Stimulated activated CD4-positive, alpha-beta T cell treated with anti-CD3 and anti-CD28 coated beads, Interleukin-4, amount 100 ng/mL, for 4 hours (primary cell): ENCODE results near the gene UVRAG.
"Not testable (repeated sequence)": the region's sequence is repeated elsewhere in the genome, so short reads cannot be mapped to it uniquely, and the experiment has no call there.

Source experiments
- DNase-seq, 2 experiments: peaks; one replicate each; pipeline ENCODE4 v3.0.0-alpha.2; 2020

UVRAG gene

DNA sequence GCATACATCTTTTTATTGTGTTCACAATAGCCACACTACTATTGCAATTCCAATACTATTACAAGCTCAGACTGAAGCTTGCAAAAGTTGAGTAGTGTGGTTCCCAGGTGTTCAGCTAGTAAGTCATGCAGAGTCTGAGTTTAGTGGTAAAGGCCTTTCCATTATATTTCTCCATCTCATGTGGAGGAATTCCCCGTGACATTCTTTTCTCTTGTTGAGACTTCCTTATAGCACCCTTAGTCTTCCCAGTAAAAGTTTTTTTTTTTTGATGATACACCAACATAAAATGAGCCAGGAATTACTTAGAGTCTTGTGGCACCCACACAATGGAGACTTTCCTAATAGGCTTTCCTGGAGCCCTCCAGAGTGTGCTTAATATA, 110.8 kb downstream of the UVRAG start:
- no peak for DNase-seq

GRCh38 chr11:75929706-75930105, 114.7 kb downstream of the UVRAG start:
- DNase-seq = no peak

DNA sequence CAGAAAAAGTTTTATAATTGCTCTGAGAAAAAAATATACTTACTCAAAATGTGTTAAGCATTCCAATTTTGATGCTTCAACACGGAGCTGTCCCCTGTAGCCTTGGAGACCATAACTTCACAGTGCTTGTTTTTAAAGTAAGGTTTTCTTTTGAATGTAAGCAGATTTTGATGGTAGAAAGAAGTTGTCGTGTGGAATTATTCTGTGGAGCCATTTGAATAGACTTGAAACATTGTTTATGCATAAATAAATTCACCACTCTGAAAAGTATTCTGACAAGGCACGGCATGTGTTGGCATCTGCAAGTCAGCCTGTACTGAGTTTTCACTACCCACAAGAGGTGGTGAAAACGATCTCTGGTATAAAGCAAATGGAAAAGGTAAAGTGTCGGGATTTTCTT, 115.5 kb downstream of the UVRAG start:
- no peak for DNase-seq

- DNase-seq = no peak
Observed at GRCh38 chr11:75931124-75931523, 116.1 kb downstream of the UVRAG start.

- DNase-seq = not testable (repeated sequence)
Observed at GRCh38 chr11:75933736-75934135, 118.7 kb downstream of the UVRAG start.

- DNase-seq = no peak
Observed at GRCh38 chr11:75934851-75935250, 119.8 kb downstream of the UVRAG start.

DNA sequence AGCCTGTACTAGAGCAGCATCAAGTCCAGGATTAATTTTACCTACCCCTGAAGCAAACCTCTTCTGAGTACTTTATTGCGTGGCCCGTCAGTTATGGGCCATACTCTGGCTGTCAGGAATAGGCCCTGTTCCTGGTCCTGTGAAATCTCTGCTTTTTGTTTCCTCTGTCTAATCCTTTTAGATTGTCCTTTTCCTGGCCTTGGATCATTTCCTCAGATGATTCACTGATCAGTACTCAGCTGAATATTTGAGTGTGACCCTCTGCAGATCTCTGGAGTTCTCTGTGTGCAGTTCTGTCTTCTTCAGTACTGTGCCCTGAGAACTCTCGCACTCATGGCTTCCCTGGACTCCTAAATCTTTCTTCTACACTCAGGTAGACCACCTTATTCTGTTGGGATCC, 123.5 kb downstream of the UVRAG start:
- no peak for DNase-seq

- no peak for DNase-seq
Observed at GRCh38 chr11:75939516-75939915, 124.5 kb downstream of the UVRAG start.

GRCh38 chr11:75939992-75940391, 125.0 kb downstream of the UVRAG start:
- DNase-seq = no peak

GRCh38 chr11:75940911-75941310, 125.9 kb downstream of the UVRAG start:
- DNase-seq = no peak

GRCh38 chr11:75944515-75944914, 129.5 kb downstream of the UVRAG start:
- no peak for DNase-seq

- DNase-seq = no peak
Observed at GRCh38 chr11:75945446-75945845, 130.4 kb downstream of the UVRAG start.

GRCh38 chr11:75945947-75946346, 130.9 kb downstream of the UVRAG start:
- no peak for DNase-seq

- DNase-seq = no peak
Observed at GRCh38 chr11:75946531-75947530, 131.8 kb downstream of the UVRAG start.

DNA sequence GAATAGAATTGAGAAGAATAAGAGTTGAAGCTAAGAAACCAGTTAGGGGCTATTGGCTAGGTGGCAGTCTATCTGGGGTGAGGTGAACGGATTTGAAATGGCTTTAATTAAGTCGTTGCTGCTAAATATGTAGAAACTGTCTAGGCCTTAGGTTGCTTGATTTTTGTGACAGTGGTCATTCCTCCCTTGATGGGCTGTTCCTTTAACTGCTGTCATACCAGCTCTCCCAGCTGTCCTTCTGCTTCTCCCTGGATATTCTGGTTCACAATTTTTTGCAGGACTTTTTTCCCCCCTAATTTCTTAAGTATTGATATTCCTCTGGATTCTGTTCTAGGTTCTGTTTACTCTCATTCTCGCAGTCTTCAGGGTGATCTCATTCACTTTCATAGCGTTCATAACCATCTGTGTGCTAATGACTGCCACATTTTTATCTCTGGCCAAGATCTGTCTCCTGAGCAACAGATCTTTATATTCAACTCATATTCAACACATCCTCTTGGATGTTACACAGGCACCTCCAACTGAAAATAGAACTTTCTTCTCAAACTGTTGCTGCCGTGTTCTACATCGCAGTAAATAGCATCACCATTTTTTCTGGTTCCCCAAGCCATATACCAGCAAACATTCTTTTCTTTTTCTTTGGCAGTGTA, 134.1 kb downstream of the UVRAG start:
- no peak for DNase-seq

GRCh38 chr11:75950141-75950540, 135.1 kb downstream of the UVRAG start:
- no peak for DNase-seq

- no peak for DNase-seq
Observed at GRCh38 chr11:75954039-75954438, 139.0 kb downstream of the UVRAG start.

GRCh38 chr11:75955443-75955842, 140.4 kb downstream of the UVRAG start:
- no peak for DNase-seq

- DNase-seq = no peak
Observed at GRCh38 chr11:75959540-75959939, 144.5 kb downstream of the UVRAG start.

GRCh38 chr11:75964071-75964470, 149.1 kb downstream of the UVRAG start:
- no peak for DNase-seq

GRCh38 chr11:75966537-75967287, 151.7 kb downstream of the UVRAG start:
- DNase-seq = no peak

DNA sequence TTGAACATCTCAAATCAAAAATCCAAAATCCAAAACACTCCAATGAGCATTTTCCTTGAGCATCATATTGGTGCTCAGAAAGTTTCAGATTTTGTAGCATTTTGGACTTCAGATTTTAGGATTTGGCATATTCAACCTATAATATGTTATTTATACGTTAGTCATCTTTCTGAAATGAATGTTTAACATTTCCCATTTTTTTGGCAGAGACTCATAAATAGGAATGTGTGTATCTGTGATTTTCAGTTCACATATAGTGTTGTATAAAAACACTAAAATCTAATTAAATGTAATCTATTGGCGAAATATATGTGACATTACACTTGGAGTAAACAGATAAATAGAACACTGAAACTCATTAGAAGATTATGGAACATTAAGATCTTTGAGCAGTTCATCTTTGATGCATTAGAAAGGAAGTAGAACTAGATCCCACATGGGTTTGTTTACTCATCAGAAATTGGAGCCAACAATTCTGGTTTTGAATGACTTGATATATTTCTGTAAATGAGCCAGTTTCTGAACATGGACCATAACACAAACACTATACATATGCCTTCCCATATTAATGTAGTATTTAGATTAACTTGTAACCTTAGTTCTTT, 153.1 kb downstream of the UVRAG start:
- DNase-seq = no peak
